Ectodermal cell (in vitro differentiated cells): ENCODE data around the gene TOM1L2.
A peak's percentile ranks its signal among the peaks of the same experiment; 100 is the strongest.

ENCODE experiments used
- H3K27ac ChIP-seq: 2 replicates; pipeline ENCODE4 v1.7.0; 2013; ENCODE audit warnings: mild to moderate bottlenecking, low read depth, low read length; ENCODE audit not compliant: insufficient read depth, poor library complexity, severe bottlenecking
- H3K27me3 ChIP-seq: 2 replicates; pipeline ENCODE4 v1.7.0; 2013; ENCODE audit warnings: mild to moderate bottlenecking, low read length; ENCODE audit not compliant: insufficient read depth, control insufficient read depth, poor library complexity, severe bottlenecking
- H3K36me3 ChIP-seq: one replicate; pipeline ENCODE4 v1.7.0; 2013; ENCODE audit warnings: low read length; ENCODE audit not compliant: control insufficient read depth, insufficient read depth
- H3K4me1 ChIP-seq: one replicate; pipeline ENCODE4 v1.7.0; 2013; ENCODE audit warnings: low read length; ENCODE audit not compliant: control insufficient read depth, insufficient read depth
- H3K4me3 ChIP-seq: 2 replicates; pipeline ENCODE4 v1.7.0; 2013; ENCODE audit warnings: low read depth, low read length, control low read depth; ENCODE audit not compliant: insufficient read depth
- H3K9me3 ChIP-seq: 2 replicates; pipeline ENCODE4 v1.7.0; 2013; ENCODE audit warnings: mild to moderate bottlenecking, low read length, moderate library complexity; ENCODE audit not compliant: control insufficient read depth
- WGBS, 2 experiments: methylation state at CpG; one replicate each; pipeline ENCODE4 v1.1.7; 2013; ENCODE audit warnings: missing lambda C conversion rate in 2 of 2; 5-methylcytosine and 5-hydroxymethylcytosine counted together

The TOM1L2 gene

GRCh38 chr17:17928398-17929287 lies 43.6 kb downstream of the TOM1L2 start:
- Histone ChIP-seq H3K9me3 (no peaks in the 10 kb centered on the region), H3K4me3 (no peak overlapping the region), H3K4me1 (peaks cover 20% of the 10 kb centered on the region), H3K36me3 (no peaks in the 10 kb centered on the region), H3K27me3 (no peaks in the 10 kb centered on the region), H3K27ac (peak overlapping the region; percentile 29)
- 59 to 66% methylated on average over 12 of the region's 12 CpGs for WGBS, 2 experiments

DNA sequence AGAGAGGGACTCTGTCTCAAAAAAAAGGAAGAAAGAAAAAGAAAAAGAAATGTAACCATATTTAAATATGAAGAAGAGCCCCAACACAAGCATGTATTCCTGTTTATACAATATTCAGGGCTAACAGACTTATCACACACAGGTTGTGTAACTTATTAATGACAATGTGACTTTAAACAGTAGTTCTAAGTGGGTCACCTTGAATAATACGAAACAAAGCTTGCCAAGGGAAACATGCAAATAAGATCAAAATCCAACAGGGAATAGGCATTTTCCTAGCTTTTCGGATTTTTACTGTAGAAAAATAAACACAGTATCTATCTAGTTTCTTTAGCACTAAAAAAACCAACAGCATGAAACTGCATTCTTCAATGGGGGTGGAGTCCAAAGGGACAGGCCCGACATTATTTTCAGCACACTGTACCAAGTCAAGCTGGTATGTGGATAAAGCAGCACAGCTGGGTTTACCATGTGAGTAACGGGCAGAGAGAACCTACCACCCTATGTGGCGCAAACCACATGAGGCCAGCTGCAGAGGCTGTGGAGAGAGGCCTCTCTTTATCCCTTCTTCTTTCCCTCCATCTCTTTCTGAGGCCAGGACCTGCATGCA lies 45.3 kb downstream of the TOM1L2 start:
- no peaks in the 10 kb centered on the region for H3K36me3 ChIP-seq
- H3K4me3 ChIP-seq = no peak overlapping the region
- H3K27ac ChIP-seq = no peak overlapping the region
- no peaks in the 10 kb centered on the region for H3K9me3 ChIP-seq
- H3K4me1 ChIP-seq = peaks cover 28% of the 10 kb centered on the region
- whole genome bisulfite sequencing, 2 experiments = 78 to 81% methylated on average over 5 of the region's 5 CpGs
- H3K27me3 ChIP-seq = no peaks in the 10 kb centered on the region

DNA sequence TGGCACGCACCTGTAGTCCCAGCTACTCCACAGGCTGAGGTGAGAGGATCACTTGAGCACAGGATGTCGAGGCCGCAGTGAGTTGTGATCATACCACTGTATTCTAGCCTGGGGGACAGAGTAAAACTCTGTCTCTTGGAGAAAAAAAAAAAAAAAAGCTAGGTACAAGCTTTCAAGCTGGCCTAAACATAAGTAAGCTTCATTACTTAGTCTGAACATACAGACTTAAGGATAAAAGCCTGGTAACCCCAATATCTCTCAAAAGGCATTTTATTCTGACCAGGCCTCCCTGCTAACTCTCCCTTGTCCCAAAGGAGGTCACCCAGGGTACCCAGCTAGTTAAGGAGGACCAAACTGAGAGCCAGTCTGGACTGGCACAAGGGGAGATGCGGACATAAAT lies 46.2 kb downstream of the TOM1L2 start:
- no peaks in the 10 kb centered on the region for H3K36me3 ChIP-seq
- no peak overlapping the region for H3K4me3 ChIP-seq
- WGBS, 2 experiments = 84% methylated on average over 4 of the region's 4 CpGs
- H3K27ac ChIP-seq = no peak overlapping the region
- H3K9me3 ChIP-seq = no peaks in the 10 kb centered on the region
- peaks cover 37% of the 10 kb centered on the region for H3K4me1 ChIP-seq
- H3K27me3 ChIP-seq = no peaks in the 10 kb centered on the region

DNA sequence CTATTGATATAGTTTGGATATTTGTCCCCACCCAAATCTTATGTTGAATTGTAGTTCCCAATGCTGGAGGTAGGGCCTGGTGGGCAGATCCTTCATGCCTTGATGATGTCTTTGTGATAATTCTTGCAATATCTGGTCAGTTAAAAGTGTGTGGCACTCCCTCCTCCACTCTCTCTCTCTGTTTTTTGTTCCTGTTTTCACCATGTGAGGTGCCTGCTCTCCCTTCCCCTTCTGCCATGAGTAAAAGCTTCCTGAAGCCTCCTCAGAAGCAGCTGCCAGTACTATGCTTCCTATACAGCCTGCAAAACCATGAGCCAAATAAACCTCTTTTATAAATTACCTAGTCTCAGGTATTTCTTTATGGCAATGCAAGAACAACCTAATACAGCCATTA lies 47.3 kb downstream of the TOM1L2 start:
- no peaks in the 10 kb centered on the region for H3K27me3 ChIP-seq
- no peak overlapping the region for H3K4me3 ChIP-seq
- no peaks in the 10 kb centered on the region for H3K36me3 ChIP-seq
- H3K9me3 ChIP-seq = no peaks in the 10 kb centered on the region
- H3K4me1 ChIP-seq = peaks cover 41% of the 10 kb centered on the region
- H3K27ac ChIP-seq = no peak overlapping the region

DNA sequence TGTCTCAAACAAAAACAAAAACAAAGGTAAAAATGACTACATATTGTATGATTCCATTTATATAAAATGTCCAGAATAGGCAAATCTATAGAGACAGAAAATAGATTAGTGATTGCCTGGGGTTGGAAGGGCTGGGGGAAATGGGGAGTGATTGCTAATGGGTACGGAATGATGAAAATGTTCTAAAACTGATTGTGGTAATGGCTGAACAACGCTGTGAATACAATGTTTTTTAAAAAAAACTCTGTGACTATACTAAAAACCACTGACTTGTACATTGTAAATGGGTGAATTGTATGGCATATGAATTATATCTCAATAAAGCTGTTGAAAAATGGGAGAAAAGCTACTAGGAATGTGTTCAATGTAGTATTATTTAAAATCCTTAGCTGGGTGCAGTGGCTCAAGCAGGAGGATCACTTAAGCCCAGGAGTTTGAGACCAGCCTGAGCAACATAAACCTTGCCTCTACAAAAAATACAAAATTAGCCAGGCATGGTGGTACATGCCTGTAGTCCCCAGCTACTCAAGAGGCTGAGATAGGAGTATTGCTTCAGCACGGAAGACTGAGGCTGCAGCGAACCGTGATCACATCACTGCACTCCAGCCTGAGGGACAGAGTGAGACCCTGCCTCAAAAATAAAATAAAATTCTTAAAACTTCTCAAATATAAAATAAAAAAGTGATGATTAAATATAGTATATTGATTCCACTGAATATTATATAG lies 47.9 kb downstream of the TOM1L2 start:
- Histone ChIP-seq H3K27ac (no peak overlapping the region), H3K27me3 (no peaks in the 10 kb centered on the region), H3K4me3 (no peak overlapping the region), H3K9me3 (no peaks in the 10 kb centered on the region), H3K4me1 (peaks cover 44% of the 10 kb centered on the region), H3K36me3 (no peaks in the 10 kb centered on the region)
- 92 to 96% methylated on average over 4 to 5 of the region's 5 CpGs for WGBS, 2 experiments

- Histone ChIP-seq H3K36me3 (no peaks in the 10 kb centered on the region), H3K4me3 (no peak overlapping the region), H3K9me3 (no peaks in the 10 kb centered on the region), H3K4me1 (peaks cover 27% of the 10 kb centered on the region), H3K27ac (peak overlapping the region; percentile 18), H3K27me3 (no peaks in the 10 kb centered on the region)
- WGBS, 2 experiments = 52 to 58% methylated on average over 3 of the region's 3 CpGs
Measured at GRCh38 chr17:17922070-17922614, 50.1 kb downstream of the TOM1L2 start.

DNA sequence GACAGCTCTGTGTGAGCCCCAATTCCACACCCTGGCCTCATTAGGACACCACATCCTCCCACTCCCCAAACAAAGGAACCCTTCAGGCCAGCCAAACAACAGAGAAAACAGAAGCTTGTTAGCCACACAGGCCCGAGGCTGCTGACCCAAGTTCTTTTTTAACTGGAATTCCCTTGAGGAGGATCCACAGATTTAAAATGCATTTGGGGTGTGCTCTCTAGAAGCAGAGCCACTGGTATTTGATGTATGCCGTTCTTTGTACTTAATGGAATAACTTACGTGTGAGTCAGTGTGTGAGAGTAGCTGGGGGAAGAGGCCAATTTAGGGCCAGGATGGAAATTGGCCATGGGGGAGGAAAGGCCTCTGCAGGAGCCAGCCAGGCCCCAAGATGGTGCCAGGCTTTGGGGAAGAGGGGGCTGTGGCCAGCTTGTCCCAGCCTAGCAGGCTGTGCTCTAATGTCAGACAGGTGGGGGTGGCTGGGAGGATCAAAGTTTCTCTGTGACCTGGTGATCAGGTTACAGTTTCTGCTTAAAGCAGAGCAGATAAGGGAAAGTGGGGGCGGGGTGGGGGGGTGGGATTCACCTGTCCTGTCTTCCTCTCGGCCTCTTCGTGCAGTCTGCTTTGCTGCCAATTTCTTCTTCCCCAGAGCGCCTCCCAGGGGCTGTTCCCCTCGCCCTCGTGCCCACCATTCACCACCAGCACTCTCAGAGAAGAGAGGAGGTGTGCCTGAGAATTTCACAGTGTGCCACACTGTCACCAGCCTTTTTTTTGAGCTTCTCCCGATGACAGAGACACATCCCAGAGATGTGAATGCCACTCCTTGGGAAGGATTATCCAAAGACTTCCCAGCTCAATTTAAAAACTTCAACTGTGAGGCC lies 50.8 kb downstream of the TOM1L2 start:
- no peak overlapping the region for H3K4me3 ChIP-seq

DNA sequence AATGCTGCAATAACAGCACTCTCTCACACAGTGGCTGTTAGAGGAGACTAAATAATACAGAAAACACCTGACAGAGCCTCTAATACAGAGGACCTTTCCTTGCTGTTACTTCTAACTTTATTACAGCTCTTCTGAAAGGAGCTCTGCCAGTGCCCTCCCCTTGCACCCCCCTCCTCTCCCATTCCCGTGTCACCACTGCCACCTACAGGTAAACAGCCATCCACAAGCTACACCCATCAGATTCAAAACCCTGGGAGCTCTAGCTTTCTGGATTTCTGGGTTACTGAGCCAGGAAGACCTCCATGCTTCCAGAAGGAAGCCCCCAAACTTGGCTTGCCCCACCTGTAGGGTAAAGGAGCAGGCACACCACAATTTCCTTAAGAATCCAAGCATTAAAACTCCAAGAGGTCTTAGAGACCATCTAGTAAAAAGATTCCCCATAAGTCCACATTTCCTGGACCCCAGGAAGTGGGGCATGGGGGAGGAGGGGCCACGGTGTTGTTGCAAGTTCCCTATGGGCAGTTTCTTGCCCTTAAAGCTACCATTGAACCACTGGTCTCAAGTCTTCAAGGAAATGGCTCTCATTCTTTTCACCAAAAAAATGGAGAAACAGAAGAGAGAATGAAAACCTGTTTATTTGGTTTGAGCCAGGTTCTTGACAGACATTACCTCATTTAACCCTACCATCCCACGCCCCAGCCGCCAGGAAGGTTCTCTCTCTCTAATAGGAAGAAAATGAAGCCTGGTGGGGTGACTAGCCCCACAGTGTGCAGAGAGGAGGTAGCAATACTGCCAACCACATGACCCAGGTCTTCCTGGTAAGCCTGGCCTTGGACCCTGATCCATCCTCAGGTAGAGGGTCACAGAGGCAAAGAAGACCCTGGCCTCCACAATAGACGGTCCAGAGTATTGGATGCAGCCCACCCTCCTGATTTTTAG lies 52.8 kb downstream of the TOM1L2 start:
- no peaks in the 10 kb centered on the region for H3K9me3 ChIP-seq
- WGBS, 2 experiments = 42 to 64% methylated on average over 3 to 5 of the region's 5 CpGs
- H3K36me3 ChIP-seq = no peaks in the 10 kb centered on the region
- peaks cover 26% of the 10 kb centered on the region for H3K4me1 ChIP-seq
- no peak overlapping the region for H3K27ac ChIP-seq
- no peak overlapping the region for H3K4me3 ChIP-seq
- no peaks in the 10 kb centered on the region for H3K27me3 ChIP-seq

More for the DNA sequence above, 50.8 kb downstream of the TOM1L2 start:
- H3K27me3 ChIP-seq = no peaks in the 10 kb centered on the region
- peaks cover 24% of the 10 kb centered on the region for H3K4me1 ChIP-seq
- H3K36me3 ChIP-seq = no peaks in the 10 kb centered on the region
- no peaks in the 10 kb centered on the region for H3K9me3 ChIP-seq
- H3K27ac ChIP-seq = peak overlapping the region; percentile 89
- 27 to 31% methylated on average over 10 of the region's 10 CpGs for WGBS, 2 experiments

DNA sequence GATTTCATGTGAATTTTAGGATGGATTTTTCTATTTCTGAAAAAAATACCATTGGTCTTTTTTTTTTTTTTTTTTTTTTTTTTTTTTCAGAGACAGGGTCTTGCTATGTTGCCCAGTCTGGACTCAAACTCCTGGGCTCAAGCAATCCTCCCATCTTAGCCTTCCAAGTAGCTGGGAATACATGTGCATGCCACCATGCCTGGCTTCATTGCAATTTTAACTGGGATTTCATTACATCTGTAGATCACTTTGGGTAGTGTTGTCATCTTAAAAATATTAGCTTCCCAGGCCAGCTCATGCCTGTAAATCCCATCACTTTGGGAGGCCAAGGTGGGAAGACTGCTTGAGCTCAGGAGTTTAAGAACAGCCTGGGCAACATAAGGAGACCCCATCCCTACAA lies 54.8 kb downstream of the TOM1L2 start:
- Histone ChIP-seq H3K36me3 (no peaks in the 10 kb centered on the region), H3K27ac (no peak overlapping the region), H3K9me3 (no peaks in the 10 kb centered on the region), H3K4me1 (peaks cover 30% of the 10 kb centered on the region), H3K27me3 (no peaks in the 10 kb centered on the region), H3K4me3 (no peak overlapping the region)
